ENCODE results near the gene TSKU. TPM values are rescaled to one million over a fixed set of nuclear protein-coding genes. Genes with fewer than 3 reads are reported as not detected.

TSKU gene
- total RNA-seq, 4 donors from 2014 or later = 10.2 to 23.9 (median 15.8) TPM

GRCh38 chr11:76761718-76762355 is 21.3 kb upstream of the TSKU start:
- Histone ChIP-seq H3K4me3 (no peak overlapping the region), H3K4me1 (peaks cover 0 to 9% of the 10 kb centered on the region in 2 donors), H3K9me3 (no peaks in the 10 kb centered on the region), H3K36me3 (no peaks in the 10 kb centered on the region), H3K27me3 (no peaks in the 10 kb centered on the region), H3K27ac (no peak overlapping the region)
- DNase-seq = no peak
- no peak for TF ChIP-seq POLR2A (IDR thresholded peaks at IDR 0.05)
- intact Hi-C loops (cut with DNase I; ENCODE audit: low total_unique reads) (no loop called here), in situ Hi-C loops (cut with MboI; ENCODE audit: low sequenced_read_pairs in 4 of 4) (no loop called here)
- no peak for ATAC-seq

- no peaks in the 10 kb centered on the region for H3K9me3 ChIP-seq
- no peaks in the 10 kb centered on the region for H3K36me3 ChIP-seq
- no peaks in the 10 kb centered on the region for H3K27me3 ChIP-seq
- ATAC-seq = no peak
- no peak overlapping the region for H3K27ac ChIP-seq
- in situ Hi-C loops (cut with MboI; ENCODE audit: low sequenced_read_pairs in 4 of 4) = no loop called here
- intact Hi-C loops (cut with DNase I; ENCODE audit: low total_unique reads) = no loop called here
- no peak for TF ChIP-seq POLR2A (IDR thresholded peaks at IDR 0.05)
- H3K4me1 ChIP-seq = peaks cover 0 to 10% of the 10 kb centered on the region in 2 donors
- no peak overlapping the region for H3K4me3 ChIP-seq
- DNase-seq = no peak
Observed at GRCh38 chr11:76762356-76762752, 20.8 kb upstream of the TSKU start.

- Histone ChIP-seq H3K4me1 (peaks cover 4 to 16% of the 10 kb centered on the region in 2 donors), H3K27ac (no peak overlapping the region), H3K4me3 (no peak overlapping the region), H3K9me3 (no peaks in the 10 kb centered on the region), H3K36me3 (no peaks in the 10 kb centered on the region), H3K27me3 (no peaks in the 10 kb centered on the region)
- intact Hi-C loops (cut with DNase I; ENCODE audit: low total_unique reads) (no loop called here), in situ Hi-C loops (cut with MboI; ENCODE audit: low sequenced_read_pairs in 4 of 4) (no loop called here)
- ATAC-seq (no peak), DNase-seq (no peak)
- TF ChIP-seq CTCF (IDR thresholded peaks at IDR 0.05 in 4 of 5, conservative IDR thresholded peaks at IDR 0.05 in 1 of 5) = no peak
- TF ChIP-seq POLR2A (IDR thresholded peaks at IDR 0.05) = no peak
Observed at GRCh38 chr11:76762867-76763572, 20.1 kb upstream of the TSKU start.

GRCh38 chr11:76763573-76764346 is 19.4 kb upstream of the TSKU start:
- no peaks in the 10 kb centered on the region for H3K27me3 ChIP-seq
- peaks cover 8 to 23% of the 10 kb centered on the region in 2 donors for H3K4me1 ChIP-seq
- no peak for ATAC-seq
- no peak overlapping the region for H3K4me3 ChIP-seq
- intact Hi-C loops (cut with DNase I; ENCODE audit: low total_unique reads) (no loop called here), in situ Hi-C loops (cut with MboI; ENCODE audit: low sequenced_read_pairs in 4 of 4) (no loop called here)
- no peaks in the 10 kb centered on the region for H3K9me3 ChIP-seq
- no peaks in the 10 kb centered on the region for H3K36me3 ChIP-seq
- H3K27ac ChIP-seq = no peak overlapping the region
- TF ChIP-seq CTCF (IDR thresholded peaks at IDR 0.05 in 4 of 5, conservative IDR thresholded peaks at IDR 0.05 in 1 of 5) (no peak), POLR2A (IDR thresholded peaks at IDR 0.05) (no peak)
- no peak for DNase-seq

- no peak for ATAC-seq
- TF ChIP-seq CTCF (IDR thresholded peaks at IDR 0.05 in 4 of 5, conservative IDR thresholded peaks at IDR 0.05 in 1 of 5) (no peak), POLR2A (IDR thresholded peaks at IDR 0.05) (no peak)
- H3K27me3 ChIP-seq = no peaks in the 10 kb centered on the region
- intact Hi-C loops (cut with DNase I; ENCODE audit: low total_unique reads) = no loop called here
- H3K9me3 ChIP-seq = no peaks in the 10 kb centered on the region
- in situ Hi-C loops (cut with MboI; ENCODE audit: low sequenced_read_pairs in 4 of 4) = no loop called here
- H3K4me1 ChIP-seq = peaks cover 8 to 26% of the 10 kb centered on the region in 2 donors
- H3K4me3 ChIP-seq = no peak overlapping the region
- no peaks in the 10 kb centered on the region for H3K36me3 ChIP-seq
- no peak overlapping the region for H3K27ac ChIP-seq
- no peak for DNase-seq
Observed at GRCh38 chr11:76764941-76765665, 18.1 kb upstream of the TSKU start.
